GM12878 (cell line): ENCODE results near the gene MSX2. TPM values are rescaled to one million over a fixed set of nuclear protein-coding genes. Genes with fewer than 3 reads are reported as not detected.

ENCODE experiments used
- ATAC-seq: fragments of 200-7000 bp; cut with Tn5 transposase; 3 replicates; pipeline ENCODE4 v1.9.1; 2020; ENCODE audit warnings: mild to moderate bottlenecking, moderate library complexity
- BruUV-seq: library from RNA; stranded (reverse); fragments of 400-500 nt; replicated peaks from 2 replicates; lab custom pipeline; 2021; lab: Mats Ljungman, UMichigan
- CTCF ChIA-PET: fragments of 300-600 bp; sonication (Branson Sonifier 250); formaldehyde crosslinking; extraction: SDS; loops from one replicate; lab custom pipeline; 2021; ENCODE audit warnings: inconsistent platforms; lab: Yijun Ruan, JAX
- POLR2A ChIA-PET: fragments of 350-600 bp; formaldehyde crosslinking; extraction: SDS; loops from one replicate; lab custom pipeline; 2021; ENCODE audit warnings: inconsistent platforms; lab: Charles Lee
- RAD21 ChIA-PET: fragments of 300-600 bp; sonication (Branson Sonifier 250); formaldehyde crosslinking; loops from one replicate; lab custom pipeline; 2023; ENCODE audit warnings: antibody characterized with exemption; ENCODE audit not compliant: unreplicated experiment; lab: Charles Lee
- SMC1A ChIA-PET: fragments of 300-600 bp; sonication (Branson Sonifier 250); formaldehyde crosslinking; loops from one replicate; lab custom pipeline; 2023; ENCODE audit not compliant: unreplicated experiment, uncharacterized antibody; lab: Charles Lee
- DNase-seq: peaks from one replicate; pipeline ENCODE4 v3.0.0-alpha.2; 2011; ENCODE audit warnings: low read depth, low spot score
- FAIRE-seq: peaks from 3 replicates; lab custom pipeline; 2011; peaks lifted over from hg19 to GRCh38; lab: Jason Lieb, UNC
- H2AFZ ChIP-seq: 2 replicates; pipeline ENCODE4 v1.6.0; 2011; ENCODE audit warnings: low read depth, low read length, control low read depth; ENCODE audit not compliant: control insufficient read depth
- H3K27ac ChIP-seq: 2 replicates; pipeline ENCODE4 v1.5.1; 2011; ENCODE audit warnings: control low read depth; ENCODE audit not compliant: control insufficient read depth, insufficient read depth
- H3K27me3 ChIP-seq, 2 experiments: replicated peaks in 1 of 2; 2 replicates each; pipeline versions ENCODE4 v1.6.0 to v1.6.1; 2011; ENCODE audit warnings: low read length in 1 of 2; ENCODE audit not compliant: control insufficient read depth in 2 of 2, insufficient read depth in 2 of 2
- H3K36me3 ChIP-seq, 2 experiments: 2 replicates each; pipeline ENCODE4 v1.5.1; 2011; ENCODE audit warnings: low read length in 1 of 2; ENCODE audit not compliant: control insufficient read depth in 2 of 2, insufficient read depth in 2 of 2
- H3K4me1 ChIP-seq: 2 replicates; pipeline ENCODE4 v1.6.1; 2011; ENCODE audit warnings: mild to moderate bottlenecking, low read length, moderate library complexity, mixed read lengths; ENCODE audit not compliant: control insufficient read depth, insufficient read depth
- H3K4me2 ChIP-seq: 2 replicates; pipeline ENCODE4 v1.6.0; 2011; ENCODE audit warnings: control low read depth; ENCODE audit not compliant: control insufficient read depth, insufficient read depth
- H3K4me3 ChIP-seq: fragments of 200-600 bp; sonication (generic); 2 replicates; pipeline ENCODE4 v1.5.1; 2016
- H3K79me2 ChIP-seq: 2 replicates; pipeline ENCODE4 v1.6.0; 2011; ENCODE audit warnings: low read length; ENCODE audit not compliant: control insufficient read depth, insufficient read depth
- H3K9ac ChIP-seq: 2 replicates; pipeline ENCODE4 v1.8.0; 2011; ENCODE audit warnings: low read length, control low read depth, mixed read lengths; ENCODE audit not compliant: control insufficient read depth, insufficient read depth
- H3K9me3 ChIP-seq: replicated peaks from 3 replicates; pipeline ENCODE4 v1.5.1; 2011; ENCODE audit warnings: mild to moderate bottlenecking, low read length; ENCODE audit not compliant: control insufficient read depth, insufficient read depth
- H4K20me1 ChIP-seq: 2 replicates; pipeline ENCODE4 v1.6.0; 2011; ENCODE audit not compliant: control insufficient read depth, insufficient read depth
- ATF7 ChIP-seq: fragments of 450-650 bp; IDR thresholded peaks from 2 replicates; pipeline ENCODE4 v1.6.1; 2016; ENCODE audit warnings: low read depth, mild to moderate bottlenecking
- BCL3 ChIP-seq: IDR thresholded peaks from 2 replicates; pipeline ENCODE4 v1.6.1; 2011; ENCODE audit warnings: borderline replicate concordance, low read depth, mild to moderate bottlenecking, moderate library complexity, low read length; ENCODE audit not compliant: insufficient read depth, poor library complexity, severe bottlenecking
- BHLHE40 ChIP-seq, 2 experiments: fragments of 450-650 bp in 1 of 2; IDR thresholded peaks; 2 replicates each; pipeline ENCODE4 v1.6.1; 2011 to 2017; ENCODE audit warnings: low read depth in 2 of 2, borderline replicate concordance in 1 of 2, improper control_type of control experiment in 1 of 2, low read length in 1 of 2, mild to moderate bottlenecking in 1 of 2
- CREM ChIP-seq: IDR thresholded peaks from 2 replicates; pipeline ENCODE4 v1.6.1; 2014; ENCODE audit warnings: antibody characterized with exemption, low read depth
- HDGF ChIP-seq: fragments of 450-650 bp; IDR thresholded peaks from 2 replicates; pipeline ENCODE4 v1.6.1; 2016; ENCODE audit warnings: antibody characterized with exemption
- MEF2B ChIP-seq: fragments of 450-650 bp; IDR thresholded peaks from 2 replicates; pipeline ENCODE4 v1.6.1; 2018; ENCODE audit warnings: mild to moderate bottlenecking, moderate library complexity; ENCODE audit not compliant: partially characterized antibody, poor library complexity, severe bottlenecking
- PKNOX1 ChIP-seq: fragments of 450-650 bp; IDR thresholded peaks from 2 replicates; pipeline ENCODE4 v1.6.1; 2016; ENCODE audit warnings: mild to moderate bottlenecking
- SIX5 ChIP-seq: IDR thresholded peaks from 2 replicates; pipeline ENCODE4 v1.6.1; 2011; ENCODE audit warnings: mild to moderate bottlenecking, low read depth, low read length, moderate library complexity; ENCODE audit not compliant: severe bottlenecking
- ZBTB33 ChIP-seq: fragments of 450-650 bp; IDR thresholded peaks from 2 replicates; pipeline ENCODE4 v1.6.1; 2017; ENCODE audit warnings: mild to moderate bottlenecking
- ZBTB40 ChIP-seq: fragments of 450-650 bp; IDR thresholded peaks from 2 replicates; pipeline ENCODE4 v1.6.1; 2016; ENCODE audit warnings: mild to moderate bottlenecking, moderate library complexity, borderline replicate concordance
- ZNF217 ChIP-seq: fragments of 450-650 bp; IDR thresholded peaks from 2 replicates; pipeline ENCODE4 v1.6.1; 2017; ENCODE audit warnings: antibody characterized with exemption, mild to moderate bottlenecking
- in situ Hi-C: fragments of 300-500 bp; cut with MboI; formaldehyde crosslinking; loops from 9 replicates; pipeline ENCODE4 v1.14.3; 2018; ENCODE audit warnings: mixed read lengths
- intact Hi-C: fragments of 100-400 bp; cut with micrococcal nuclease; formaldehyde crosslinking; loops from one replicate; pipeline ENCODE4 v1.14.2; 2022; ENCODE audit not compliant: unreplicated experiment
- polyA plus RNA-seq, 11 experiments: library from polyadenylated mRNA; depleted of rRNA in 4 of 11; unstranded in 6 of 11; stranded (reverse) in 5 of 11; fragments of >200 nt; fragmentation: Nextera tagmentation in 4 of 11; fragmentation: Illumina TruSeq in 1 of 11; extraction: Ambion mirVana in 4 of 11; extraction: Trizol in 1 of 11; gene quantifications; 1 replicate in 1 of 11; 2 replicates in 10 of 11; pipeline versions ENCODE4 v1.2.1 to v1.2.3, GENCODE V29; 2011 to 2016; ENCODE audit warnings: inconsistent platforms in 2 of 11, missing spikeins in 2 of 11, low read depth in 1 of 11
- total RNA-seq, 4 experiments: library from RNA; depleted of rRNA in 3 of 4; stranded (reverse); fragments of >200 nt in 3 of 4; fragmentation: Illumina TruSeq in 1 of 4; extraction: Trizol in 1 of 4; gene quantifications; 2 replicates each; pipeline versions ENCODE4 v1.2.1 to v1.2.3, GENCODE V29; 2013 to 2021

The MSX2 gene
- total and polyA plus RNA-seq, 10 of the 15 experiments (the other 5 are each of a cell fraction or from before 2014, with no cell fraction given) = not detected

GRCh38 chr5:174714751-174715150 lies 9.6 kb upstream of the MSX2 start:
- ChIA-PET POLR2A (no interaction called here), SMC1A (no interaction called here), RAD21 (no interaction called here), CTCF (no interaction called here)
- H3K27ac ChIP-seq = no peak overlapping the region
- H3K9me3 ChIP-seq = no peaks in the 10 kb centered on the region
- ATAC-seq = no peak
- H3K9ac ChIP-seq = no peak overlapping the region
- peaks cover 0 to 3% of the 10 kb centered on the region in 2 experiments; a peak in 2 of 4 replicates for H3K27me3 ChIP-seq
- no peak overlapping the region for H2AFZ ChIP-seq
- H3K4me1 ChIP-seq = no peaks in the 10 kb centered on the region
- H4K20me1 ChIP-seq = no peaks in the 10 kb centered on the region
- no peak for DNase-seq
- no peaks in the 10 kb centered on the region for H3K79me2 ChIP-seq
- no peak for FAIRE-seq
- intact Hi-C loops = no loop called here
- no peak overlapping the region for H3K4me3 ChIP-seq
- no TSS peak for BruUV-seq
- TF ChIP-seq PKNOX1 (no peak), ATF7 (no peak), ZBTB40 (no peak), BCL3 (no peak), MEF2B (no peak), HDGF (no peak), ZBTB33 (no peak), BHLHE40 (IDR thresholded peaks at IDR 0.05; ENCODE audit: borderline replicate concordance in 1 of 2, low read depth in 2 of 2, low read length in 1 of 2) (no peak), ZNF217 (no peak), SIX5 (no peak), CREM (no peak)
- in situ Hi-C loops = no loop called here
- H3K36me3 ChIP-seq = no peaks in the 10 kb centered on the region
- no peak overlapping the region for H3K4me2 ChIP-seq
